ENCODE results near the gene STARD3NL.

GRCh38 chr7:38171623-38172391, 6.2 kb upstream of the STARD3NL start:
- TF ChIP-seq CTCF (IDR thresholded peaks at IDR 0.05), result no peak
- no peak for TF ChIP-seq ZFX (IDR thresholded peaks at IDR 0.05; ENCODE audit: borderline replicate concordance)

Measured in 22Rv1 (cell line).